HCT116 (cell line): ENCODE data around the gene UNC80. TPM values are rescaled to one million over a fixed set of nuclear protein-coding genes. Genes with fewer than 3 reads are reported as not detected.

Experiments used
- ATAC-seq: fragments of 200-7000 bp; cut with Tn5 transposase; 2 replicates; pipeline ENCODE4 v1.9.1; 2020; ENCODE audit warnings: mild to moderate bottlenecking, moderate library complexity
- BruUV-seq: library from RNA; stranded (reverse); fragments of 400-500 nt; replicated peaks from 2 replicates; lab custom pipeline; 2021; lab: Mats Ljungman, UMichigan
- CTCF ChIA-PET: fragments of 300-600 bp; sonication (Branson Sonifier 250); formaldehyde crosslinking; loops from one replicate; lab custom pipeline; 2021; ENCODE audit warnings: antibody characterized with exemption; lab: Charles Lee
- POLR2A ChIA-PET: fragments of 300-600, 350-600 bp; sonication (Branson Sonifier 250); formaldehyde crosslinking; loops from one replicate; lab custom pipeline; 2021; ENCODE audit warnings: antibody characterized with exemption; lab: Charles Lee
- RAD21 ChIA-PET, 2 experiments: fragments of 300-600 bp; sonication (Branson Sonifier 250); formaldehyde crosslinking; loops; one replicate each; lab custom pipeline; 2023; ENCODE audit warnings: low total read pairs in 2 of 2; ENCODE audit not compliant: uncharacterized antibody in 2 of 2, unreplicated experiment in 2 of 2, low non-redundant PET in 1 of 2; lab: Charles Lee
- DNase-seq: peaks from one replicate; pipeline ENCODE4 v3.0.0-alpha.2; 2010; ENCODE audit warnings: low read depth, low spot score
- H2AFZ ChIP-seq: fragments of 200-600 bp; shearing (Covaris generic), sonication (generic); 2 replicates; pipeline ENCODE4 v1.6.1; 2017; ENCODE audit warnings: low read depth, mixed run types, mixed read lengths, antibody characterized with exemption, low read length; ENCODE audit not compliant: poor library complexity, severe bottlenecking
- H3K27ac ChIP-seq: 2 replicates; pipeline ENCODE4 v1.5.1; 2012; ENCODE audit warnings: low read depth, low read length
- H3K27me3 ChIP-seq: fragments of 200-600 bp; sonication (generic); 2 replicates; pipeline ENCODE4 v1.6.1; 2016; ENCODE audit warnings: mixed run types, low read length, mixed read lengths; ENCODE audit not compliant: insufficient read depth
- H3K36me3 ChIP-seq, 2 experiments: fragments of 200-500 bp in 1 of 2; fragments of 200-600 bp in 1 of 2; sonication (Bioruptor generic) in 1 of 2; sonication (generic) in 1 of 2; 2 replicates each; pipeline versions ENCODE4 v1.5.1 to v1.6.1; 2014 to 2016; ENCODE audit warnings: low read length in 2 of 2, inconsistent platforms in 1 of 2, mixed read lengths in 1 of 2, mixed run types in 1 of 2; ENCODE audit not compliant: insufficient read depth in 2 of 2, control insufficient read depth in 1 of 2
- H3K4me1 ChIP-seq, 2 experiments: fragments of 200-600 bp in 1 of 2; sonication (generic) in 1 of 2; 2 replicates each; pipeline versions ENCODE4 v1.5.1 to v1.6.1; 2012 to 2017; ENCODE audit warnings: low read length in 2 of 2, inconsistent platforms in 1 of 2, mild to moderate bottlenecking in 1 of 2, mixed read lengths in 1 of 2, mixed run types in 1 of 2, moderate library complexity in 1 of 2; ENCODE audit not compliant: insufficient read depth in 2 of 2, control insufficient read depth in 1 of 2
- H3K4me2 ChIP-seq: fragments of 200-600 bp; sonication (generic); 2 replicates; pipeline ENCODE4 v1.6.1; 2017; ENCODE audit warnings: mixed run types, low read length, mixed read lengths
- H3K4me3 ChIP-seq, 2 experiments: fragments of 200-600 bp in 1 of 2; sonication (generic) in 1 of 2; replicated peaks in 1 of 2; 2 replicates each; pipeline ENCODE4 v1.5.1; 2011 to 2016; ENCODE audit warnings: low read length in 2 of 2, control low read depth in 1 of 2, low read depth in 1 of 2, mild to moderate bottlenecking in 1 of 2, mixed read lengths in 1 of 2, mixed run types in 1 of 2
- H3K79me2 ChIP-seq: fragments of 200-600 bp; sonication (generic); 2 replicates; pipeline ENCODE4 v1.6.1; 2017; ENCODE audit warnings: mild to moderate bottlenecking, mixed run types, low read length, moderate library complexity, mixed read lengths; ENCODE audit not compliant: insufficient read depth
- H3K9ac ChIP-seq: fragments of 200-600 bp; sonication (generic); 2 replicates; pipeline ENCODE4 v1.6.1; 2016; ENCODE audit warnings: low read length, mixed read lengths
- H3K9me2 ChIP-seq: fragments of 200-600 bp; sonication (generic), shearing (Covaris generic); 2 replicates; pipeline ENCODE4 v1.6.1; 2017; ENCODE audit warnings: mixed run types, mild to moderate bottlenecking, moderate library complexity; ENCODE audit not compliant: insufficient read depth
- H3K9me3 ChIP-seq, 2 experiments: fragments of 200-500 bp in 1 of 2; fragments of 200-600 bp in 1 of 2; sonication (Bioruptor generic) in 1 of 2; sonication (generic) in 1 of 2; 2 replicates each; pipeline ENCODE4 v1.6.1; 2014 to 2017; ENCODE audit warnings: low read length in 2 of 2, mixed read lengths in 2 of 2, inconsistent platforms in 1 of 2, low read depth in 1 of 2, mild to moderate bottlenecking in 1 of 2, mixed run types in 1 of 2, moderate library complexity in 1 of 2; ENCODE audit not compliant: control insufficient read depth in 1 of 2, insufficient read depth in 1 of 2
- H4K20me1 ChIP-seq: fragments of 200-600 bp; sonication (generic), shearing (Covaris generic); 2 replicates; pipeline ENCODE4 v1.6.1; 2017; ENCODE audit warnings: mixed run types, mild to moderate bottlenecking, moderate library complexity; ENCODE audit not compliant: insufficient read depth
- CTCF ChIP-seq, 3 experiments: fragments of 200-600 bp in 1 of 3; sonication (generic) in 1 of 3; IDR thresholded peaks in 2 of 3; conservative IDR thresholded peaks in 1 of 3; 2 replicates each; pipeline ENCODE4 v1.5.1; 2012 to 2017; ENCODE audit warnings: low read depth in 2 of 3, low read length in 2 of 3, antibody characterized with exemption in 1 of 3, borderline replicate concordance in 1 of 3, control low read depth in 1 of 3, mild to moderate bottlenecking in 1 of 3, mixed read lengths in 1 of 3, mixed run types in 1 of 3, moderate library complexity in 1 of 3; ENCODE audit not compliant: insufficient read depth in 1 of 3
- EZH2 ChIP-seq: fragments of 200-600 bp; sonication (generic); IDR thresholded peaks from 2 replicates; pipeline ENCODE4 v1.6.1; 2017; ENCODE audit warnings: antibody characterized with exemption, mixed run types
- FOSL1 ChIP-seq: IDR thresholded peaks from 2 replicates; pipeline ENCODE4 v1.6.1; 2012; ENCODE audit warnings: low read depth
- JUND ChIP-seq: IDR thresholded peaks from 2 replicates; pipeline ENCODE4 v1.6.1; 2012
- MAX ChIP-seq: IDR thresholded peaks from 2 replicates; pipeline ENCODE4 v1.6.1; 2012
- POLR2AphosphoS5 ChIP-seq: IDR thresholded peaks from 2 replicates; pipeline ENCODE4 v1.6.1; 2011; ENCODE audit warnings: mild to moderate bottlenecking, low read depth, low read length, moderate library complexity
- SIN3A ChIP-seq: IDR thresholded peaks from 2 replicates; pipeline ENCODE4 v1.6.1; 2012; ENCODE audit warnings: low read depth
- TCF7L2 ChIP-seq: IDR thresholded peaks from 2 replicates; pipeline ENCODE4 v1.7.0; 2011; ENCODE audit warnings: borderline replicate concordance, inconsistent platforms; ENCODE audit not compliant: insufficient read depth, insufficient read length; ENCODE audit errors: extremely low read depth
- ZFX ChIP-seq: fragments of 450-650 bp; IDR thresholded peaks from 2 replicates; pipeline ENCODE4 v1.6.1; 2017
- intact Hi-C: fragments of 100-400 bp; cut with micrococcal nuclease; formaldehyde crosslinking; loops from 2 replicates; pipeline ENCODE4 v1.10.0; 2022
- total RNA-seq: library from RNA; stranded (reverse); gene quantifications from one replicate; pipeline ENCODE4 v1.2.1, GENCODE V29; 2021; ENCODE audit not compliant: unreplicated experiment

Gene UNC80
- total RNA-seq, 1 experiment from 2014 or later = not detected

GRCh38 chr2:209809256-209809655 lies 37.6 kb downstream of the UNC80 start:
- ChIA-PET CTCF (no interaction called here), RAD21 (no interaction called here), POLR2A (no interaction called here)
- Histone ChIP-seq H3K27me3 (no peaks in the 10 kb centered on the region), H3K79me2 (no peaks in the 10 kb centered on the region), H3K9me2 (no peaks in the 10 kb centered on the region), H4K20me1 (no peaks in the 10 kb centered on the region), H2AFZ (no peak overlapping the region), H3K4me1 (no peaks in the 10 kb centered on the region), H3K9me3 (no peaks in the 10 kb centered on the region), H3K4me3 (no peak overlapping the region), H3K36me3 (no peaks in the 10 kb centered on the region), H3K27ac (no peak overlapping the region), H3K4me2 (no peak overlapping the region), H3K9ac (no peak overlapping the region)
- no TSS peak for BruUV-seq
- TF ChIP-seq MAX = no peak
- no peak for TF ChIP-seq EZH2
- TF ChIP-seq ZFX = no peak
- no peak for TF ChIP-seq JUND
- TF ChIP-seq CTCF (IDR thresholded peaks at IDR 0.05 in 2 of 3, conservative IDR thresholded peaks at IDR 0.05 in 1 of 3; ENCODE audit: borderline replicate concordance in 1 of 3, insufficient read depth in 1 of 3, low read depth in 2 of 3, low read length in 2 of 3) = no peak
- no peak for TF ChIP-seq SIN3A
- no peak for TF ChIP-seq POLR2AphosphoS5
- TF ChIP-seq TCF7L2 = no peak
- intact Hi-C loops = no loop called here
- ATAC-seq = no peak
- no peak for DNase-seq

- H3K27me3 ChIP-seq = no peaks in the 10 kb centered on the region
- no peaks in the 10 kb centered on the region for H3K36me3 ChIP-seq
- no peaks in the 10 kb centered on the region for H3K4me1 ChIP-seq
- intact Hi-C loops = no loop called here
- no peaks in the 10 kb centered on the region for H3K9me2 ChIP-seq
- no peak overlapping the region for H3K27ac ChIP-seq
- H3K4me3 ChIP-seq = no peak overlapping the region
- H4K20me1 ChIP-seq = no peaks in the 10 kb centered on the region
- H3K79me2 ChIP-seq = no peaks in the 10 kb centered on the region
- H3K4me2 ChIP-seq = no peak overlapping the region
- no peaks in the 10 kb centered on the region for H3K9me3 ChIP-seq
- H3K9ac ChIP-seq = no peak overlapping the region
- ATAC-seq (no peak), DNase-seq (no peak)
- ChIA-PET POLR2A (no interaction called here), CTCF (no interaction called here), RAD21 (no interaction called here)
- BruUV-seq = no TSS peak
- H2AFZ ChIP-seq = no peak overlapping the region
- TF ChIP-seq POLR2AphosphoS5 = no peak
- no peak for TF ChIP-seq ZFX
- TF ChIP-seq FOSL1 = no peak
Observed at GRCh38 chr2:209817844-209818271, 46.2 kb downstream of the UNC80 start.
